HFFc6 (cell line): ENCODE results near the gene PHAF1. TPM values are rescaled to one million over a fixed set of nuclear protein-coding genes. Genes with fewer than 3 reads are reported as not detected.
A peak's percentile ranks its signal among the peaks of the same experiment; 100 is the strongest.

Source experiments
- DNase-seq: peaks from one replicate; pipeline ENCODE4 v3.0.0-alpha.2; 2018
- H3K27ac Mint-ChIP-seq: 2 replicates; pipeline ENCODE4 v1.8.0; 2020; ENCODE audit warnings: mild to moderate bottlenecking, mixed read lengths
- H3K27me3 Mint-ChIP-seq: 2 replicates; pipeline ENCODE4 v1.8.0; 2021; ENCODE audit warnings: mild to moderate bottlenecking, moderate library complexity, mixed read lengths; ENCODE audit not compliant: insufficient read depth
- H3K36me3 Mint-ChIP-seq: 2 replicates; pipeline ENCODE4 v1.8.0; 2021; ENCODE audit warnings: low read depth, mixed read lengths
- H3K4me1 Mint-ChIP-seq: 2 replicates; pipeline ENCODE4 v1.8.0; 2020; ENCODE audit warnings: low read depth, mixed read lengths
- H3K4me3 Mint-ChIP-seq: 2 replicates; pipeline ENCODE4 v1.8.0; 2020; ENCODE audit warnings: mild to moderate bottlenecking, moderate library complexity, mixed read lengths
- H3K9me3 Mint-ChIP-seq: 2 replicates; pipeline ENCODE4 v1.8.0; 2020; ENCODE audit warnings: mild to moderate bottlenecking, mixed read lengths
- total RNA-seq, 6 experiments: library from RNA; stranded (reverse); fragmentation: NEBNext Ultra II Directional; extraction: Animal tissue kit (Norgen Biotek cat#: 25700); gene quantifications; 2 replicates in 1 of 6; 3 replicates in 5 of 6; pipeline ENCODE4 v1.2.3, GENCODE V29; 2021
- TF ChIP-seq, protein P1 (sequence below): fragments of 200-600 bp; sonication (generic); IDR thresholded peaks from 2 replicates; pipeline ENCODE4 v1.5.0; 2021; ENCODE audit warnings: antibody characterized with exemption, mild to moderate bottlenecking

The PHAF1 gene
- total RNA-seq, 6 experiments from 2014 or later: 10.0 to 13.8 (median 11.8) TPM

DNA sequence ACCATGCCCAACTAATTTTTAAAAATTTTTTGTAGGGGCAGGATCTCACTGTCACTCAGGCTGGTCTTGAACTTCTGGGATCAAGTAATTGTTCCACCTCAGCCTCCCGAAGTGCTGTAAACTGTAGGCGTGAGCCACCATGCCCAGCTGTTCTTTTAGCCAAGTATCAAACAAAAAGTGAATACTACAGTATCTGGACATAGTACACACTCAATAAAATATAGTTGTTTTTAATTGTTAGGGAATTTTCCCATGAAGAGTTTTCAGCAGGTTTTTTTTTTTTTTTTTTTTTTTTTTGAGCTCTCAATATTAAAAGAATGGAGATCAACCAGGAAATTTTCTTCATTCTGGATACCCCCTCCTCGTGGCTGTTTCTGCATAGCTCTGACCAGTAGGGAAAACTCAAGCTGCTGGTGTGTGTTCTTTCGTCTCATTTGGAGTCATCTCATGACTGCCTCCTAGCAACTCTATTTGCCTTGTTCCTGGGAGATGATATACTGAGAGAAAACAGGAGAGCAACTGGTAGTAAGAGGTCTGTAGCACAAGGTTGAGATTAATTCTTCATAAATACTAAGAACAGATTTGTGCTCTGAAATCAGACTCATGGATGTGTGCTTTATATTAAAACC lies 16.5 kb upstream of the PHAF1 start:
- TF ChIP-seq, protein P1, sequence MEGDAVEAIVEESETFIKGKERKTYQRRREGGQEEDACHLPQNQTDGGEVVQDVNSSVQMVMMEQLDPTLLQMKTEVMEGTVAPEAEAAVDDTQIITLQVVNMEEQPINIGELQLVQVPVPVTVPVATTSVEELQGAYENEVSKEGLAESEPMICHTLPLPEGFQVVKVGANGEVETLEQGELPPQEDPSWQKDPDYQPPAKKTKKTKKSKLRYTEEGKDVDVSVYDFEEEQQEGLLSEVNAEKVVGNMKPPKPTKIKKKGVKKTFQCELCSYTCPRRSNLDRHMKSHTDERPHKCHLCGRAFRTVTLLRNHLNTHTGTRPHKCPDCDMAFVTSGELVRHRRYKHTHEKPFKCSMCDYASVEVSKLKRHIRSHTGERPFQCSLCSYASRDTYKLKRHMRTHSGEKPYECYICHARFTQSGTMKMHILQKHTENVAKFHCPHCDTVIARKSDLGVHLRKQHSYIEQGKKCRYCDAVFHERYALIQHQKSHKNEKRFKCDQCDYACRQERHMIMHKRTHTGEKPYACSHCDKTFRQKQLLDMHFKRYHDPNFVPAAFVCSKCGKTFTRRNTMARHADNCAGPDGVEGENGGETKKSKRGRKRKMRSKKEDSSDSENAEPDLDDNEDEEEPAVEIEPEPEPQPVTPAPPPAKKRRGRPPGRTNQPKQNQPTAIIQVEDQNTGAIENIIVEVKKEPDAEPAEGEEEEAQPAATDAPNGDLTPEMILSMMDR: no peak
- 0 out of 2 replicates have a peak, but pooled peaks cover 6% of the 10 kb centered on the region for H3K36me3 Mint-ChIP-seq
- H3K4me1 Mint-ChIP-seq: peaks cover 50% of the 10 kb centered on the region
- peaks cover 2% of the 10 kb centered on the region; the same call in 1 of the 2 replicates for H3K27me3 Mint-ChIP-seq
- H3K27ac Mint-ChIP-seq: peak overlapping the region; percentile 92
- no peak for DNase-seq
- no peaks in the 10 kb centered on the region for H3K9me3 Mint-ChIP-seq
- H3K4me3 Mint-ChIP-seq: no peak overlapping the region

DNA sequence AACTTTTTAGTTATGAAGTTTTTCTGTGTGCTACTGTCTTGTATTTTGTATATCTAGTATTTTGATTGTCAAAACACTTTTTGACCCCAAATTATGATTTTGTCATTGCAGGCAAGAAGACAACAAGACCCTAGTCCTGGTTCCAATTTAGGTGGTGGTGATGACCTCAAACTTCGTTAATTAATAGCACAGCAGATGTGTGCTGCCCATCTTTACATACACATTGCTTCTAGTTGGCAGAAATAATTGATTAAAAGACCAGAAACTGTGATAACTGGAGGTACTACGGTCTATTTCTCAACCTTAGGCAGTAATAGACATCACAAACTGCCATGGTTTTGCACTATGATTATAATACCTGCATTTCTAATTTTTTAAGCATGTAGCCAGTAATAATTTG lies 11.1 kb upstream of the PHAF1 start:
- TF ChIP-seq, protein P1: no peak
- peaks cover 40% of the 10 kb centered on the region for H3K4me1 Mint-ChIP-seq
- H3K9me3 Mint-ChIP-seq: no peaks in the 10 kb centered on the region
- H3K4me3 Mint-ChIP-seq: no peak overlapping the region
- H3K27ac Mint-ChIP-seq: no peak overlapping the region
- peaks cover 2% of the 10 kb centered on the region; the same call in 1 of the 2 replicates for H3K27me3 Mint-ChIP-seq
- peaks cover 7% of the 10 kb centered on the region; the same call in 1 of the 2 replicates for H3K36me3 Mint-ChIP-seq
- DNase-seq: no peak

DNA sequence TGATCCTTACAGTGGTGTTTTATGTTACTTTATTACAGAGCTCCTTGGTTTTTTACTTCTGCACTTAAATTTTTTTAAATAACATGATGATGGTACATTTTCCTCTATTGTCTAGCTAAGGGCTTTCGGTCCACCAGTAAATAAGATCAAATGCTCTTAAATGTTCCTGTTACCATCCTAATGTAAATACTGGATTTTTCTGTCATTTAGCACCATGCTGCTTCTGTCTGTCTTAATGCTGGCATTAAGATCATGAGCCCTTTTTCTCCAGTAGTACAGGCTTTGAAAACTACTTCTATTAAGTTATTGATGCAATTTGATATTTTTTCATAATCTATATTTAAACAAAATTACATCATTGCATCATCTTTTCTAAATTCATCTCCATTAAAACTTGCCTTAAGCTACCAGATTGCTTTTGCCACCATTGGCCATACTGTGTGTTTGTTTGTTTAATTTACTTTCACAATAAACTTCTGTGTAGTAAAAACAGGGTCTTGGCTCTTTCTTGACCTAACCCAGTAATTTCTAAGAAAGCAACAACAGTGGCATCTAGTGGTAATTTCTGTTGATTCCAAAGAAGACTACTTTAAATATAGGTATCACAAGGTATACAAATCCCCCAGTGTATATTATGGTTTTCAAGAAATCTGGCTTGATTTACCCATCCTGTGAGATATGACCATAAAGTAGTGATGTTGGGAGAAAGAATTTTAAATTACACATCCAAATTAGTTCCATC lies 9.0 kb upstream of the PHAF1 start:
- Mint-ChIP-seq H3K4me1 (peaks cover 39% of the 10 kb centered on the region), H3K27me3 (peaks cover 2% of the 10 kb centered on the region; the same call in 1 of the 2 replicates), H3K27ac (peak overlapping the region; percentile 59), H3K36me3 (peaks cover 5% of the 10 kb centered on the region; the same call in 1 of the 2 replicates), H3K4me3 (no peak overlapping the region; the same call in 1 of the 2 replicates), H3K9me3 (no peaks in the 10 kb centered on the region)
- DNase-seq: peak; percentile 48
- TF ChIP-seq, protein P1: peak; percentile 78

DNA sequence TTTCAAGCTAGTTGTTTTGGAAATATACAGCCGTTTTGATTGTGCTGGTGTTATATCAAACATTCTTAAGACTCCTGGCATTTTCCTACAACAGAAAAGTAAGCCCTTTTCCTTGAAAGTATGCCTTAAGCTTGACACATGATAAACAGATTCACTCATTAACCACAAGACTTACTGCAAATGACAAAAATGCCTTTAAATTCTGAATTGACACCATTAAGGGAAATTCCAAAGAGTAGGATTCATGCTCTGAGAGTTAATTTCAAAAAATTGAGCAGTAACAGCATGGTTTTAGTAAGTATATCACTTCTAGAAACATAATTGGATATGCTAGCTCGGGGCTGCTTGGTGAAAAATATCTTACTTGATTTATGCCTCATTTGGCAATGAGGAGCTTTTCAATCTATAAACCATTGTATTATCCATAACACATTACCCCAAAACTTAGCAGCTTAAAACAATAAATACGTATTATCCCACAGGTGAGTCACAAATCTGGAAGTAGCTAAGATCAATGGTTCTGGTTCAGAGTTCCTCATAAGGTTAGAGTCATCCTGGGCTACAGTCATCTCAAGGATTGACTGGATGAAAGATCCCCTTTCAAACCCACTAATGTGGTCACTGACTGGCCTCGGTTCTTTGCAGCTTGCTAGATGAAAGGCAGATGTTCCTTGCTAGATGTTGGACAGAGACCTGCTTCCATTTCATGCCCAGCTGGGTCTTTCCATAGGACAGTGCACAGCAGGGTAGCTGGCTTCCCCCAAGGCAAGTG lies 8.2 kb upstream of the PHAF1 start:
- TF ChIP-seq, protein P1: peak; percentile 37; the same call in 1 of the 2 replicates
- H3K4me1 Mint-ChIP-seq: peaks cover 39% of the 10 kb centered on the region
- peaks cover 5% of the 10 kb centered on the region; the same call in 1 of the 2 replicates for H3K36me3 Mint-ChIP-seq
- peak; percentile 46 for DNase-seq
- H3K4me3 Mint-ChIP-seq: no peak overlapping the region; the same call in 1 of the 2 replicates
- H3K27me3 Mint-ChIP-seq: peaks cover 2% of the 10 kb centered on the region; the same call in 1 of the 2 replicates
- H3K9me3 Mint-ChIP-seq: no peaks in the 10 kb centered on the region
- H3K27ac Mint-ChIP-seq: peak overlapping the region; percentile 76

DNA sequence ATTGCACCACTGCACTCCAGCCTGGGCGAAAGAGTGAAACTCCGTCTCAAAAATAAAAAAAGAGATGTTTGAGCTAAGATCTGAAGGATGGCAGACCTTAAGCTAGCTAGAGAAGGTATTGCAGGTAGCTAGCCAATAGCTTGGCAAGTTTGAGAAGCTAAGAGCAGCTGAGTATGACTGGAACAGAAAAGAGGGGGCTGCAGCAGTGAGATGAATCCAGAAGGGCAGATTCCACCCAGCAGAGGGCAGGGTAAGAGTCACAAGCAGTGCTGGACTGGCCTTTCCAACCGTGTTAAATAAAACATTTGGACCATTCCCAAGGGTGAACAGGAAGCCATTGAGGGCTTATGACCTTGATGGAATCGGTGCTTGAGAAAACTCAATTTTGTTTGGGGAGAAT lies 5.7 kb upstream of the PHAF1 start:
- Mint-ChIP-seq H3K36me3 (peaks cover 5% of the 10 kb centered on the region; the same call in 1 of the 2 replicates), H3K27ac (no peak overlapping the region), H3K4me3 (no peak overlapping the region), H3K27me3 (peaks cover 4% of the 10 kb centered on the region), H3K4me1 (peaks cover 39% of the 10 kb centered on the region), H3K9me3 (no peaks in the 10 kb centered on the region)
- TF ChIP-seq, protein P1: peak; percentile 74
- no peak for DNase-seq
